ENCODE measurements around the gene EVX1.

EVX1 gene

DNA sequence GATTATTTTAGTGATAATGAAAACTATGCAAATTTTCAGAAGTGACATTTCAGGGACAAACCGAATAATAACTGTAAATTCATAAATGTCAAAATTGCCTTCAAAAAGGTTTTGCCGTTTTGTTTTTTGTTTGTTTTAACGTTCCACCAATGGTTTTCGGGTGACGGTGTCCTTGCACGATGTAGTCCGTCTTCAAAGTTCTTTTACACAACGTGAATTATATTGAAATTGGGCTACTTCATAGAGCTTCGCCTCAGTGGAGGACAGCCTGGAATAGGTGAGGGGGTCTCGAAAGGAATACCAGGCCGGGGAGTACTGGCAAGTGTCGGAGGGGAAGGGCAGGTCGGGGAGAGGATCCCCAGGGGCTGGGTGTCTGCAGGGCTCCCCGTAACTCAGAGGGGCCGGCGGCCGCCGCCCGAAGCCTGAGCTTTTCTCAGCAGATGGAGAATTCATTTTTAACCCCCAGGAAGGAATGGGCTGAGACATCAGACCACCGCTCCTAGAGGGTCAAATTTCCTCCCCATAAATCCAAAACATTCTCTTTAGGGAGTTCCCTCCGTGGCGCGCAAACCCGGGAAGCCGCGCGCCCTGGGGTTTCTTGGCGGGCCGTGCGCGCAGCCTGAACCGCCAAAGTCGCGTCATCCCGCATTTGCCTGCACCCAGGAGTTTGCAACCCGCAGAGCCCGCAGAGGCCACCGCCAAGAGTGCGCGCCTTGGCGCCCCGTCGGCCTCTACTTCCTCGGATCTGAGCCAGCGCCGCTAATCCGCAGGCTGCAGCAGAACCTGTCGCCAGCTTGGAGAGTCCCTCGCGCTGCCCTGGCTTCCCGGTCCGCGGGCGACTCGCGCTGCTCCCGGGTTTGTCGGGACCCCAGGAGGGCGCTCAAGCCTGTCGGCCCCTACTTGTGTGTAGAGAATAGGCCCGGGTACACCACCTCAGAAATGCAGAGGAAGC, 17.3 kb upstream of the EVX1 start:
- TF ChIP-seq CEBPB (IDR thresholded peaks at IDR 0.05) (no peak), EP300 (IDR thresholded peaks at IDR 0.05; ENCODE audit: borderline replicate concordance) (no peak), CREB1 (IDR thresholded peaks at IDR 0.05; ENCODE audit: low read depth) (no peak), RAD21 (IDR thresholded peaks at IDR 0.05; ENCODE audit: low read depth) (no peak), TEAD4 (IDR thresholded peaks at IDR 0.05) (no peak), ZBTB7A (IDR thresholded peaks at IDR 0.05; ENCODE audit: low read depth) (no peak), FOXM1 (IDR thresholded peaks at IDR 0.05; ENCODE audit: borderline replicate concordance, low read depth) (no peak), NFIC (IDR thresholded peaks at IDR 0.05) (no peak), EGR1 (IDR thresholded peaks at IDR 0.05) (no peak), TAF1 (IDR thresholded peaks at IDR 0.05; ENCODE audit: low read depth) (no peak), TCF12 (IDR thresholded peaks at IDR 0.05; ENCODE audit: low read depth) (no peak), YY1 (IDR thresholded peaks at IDR 0.05; ENCODE audit: low read depth) (no peak)
- TF ChIP-seq, protein P1, sequence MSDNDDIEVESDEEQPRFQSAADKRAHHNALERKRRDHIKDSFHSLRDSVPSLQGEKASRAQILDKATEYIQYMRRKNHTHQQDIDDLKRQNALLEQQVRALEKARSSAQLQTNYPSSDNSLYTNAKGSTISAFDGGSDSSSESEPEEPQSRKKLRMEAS (IDR thresholded peaks at IDR 0.05): no peak
- TF ChIP-seq, protein P2, sequence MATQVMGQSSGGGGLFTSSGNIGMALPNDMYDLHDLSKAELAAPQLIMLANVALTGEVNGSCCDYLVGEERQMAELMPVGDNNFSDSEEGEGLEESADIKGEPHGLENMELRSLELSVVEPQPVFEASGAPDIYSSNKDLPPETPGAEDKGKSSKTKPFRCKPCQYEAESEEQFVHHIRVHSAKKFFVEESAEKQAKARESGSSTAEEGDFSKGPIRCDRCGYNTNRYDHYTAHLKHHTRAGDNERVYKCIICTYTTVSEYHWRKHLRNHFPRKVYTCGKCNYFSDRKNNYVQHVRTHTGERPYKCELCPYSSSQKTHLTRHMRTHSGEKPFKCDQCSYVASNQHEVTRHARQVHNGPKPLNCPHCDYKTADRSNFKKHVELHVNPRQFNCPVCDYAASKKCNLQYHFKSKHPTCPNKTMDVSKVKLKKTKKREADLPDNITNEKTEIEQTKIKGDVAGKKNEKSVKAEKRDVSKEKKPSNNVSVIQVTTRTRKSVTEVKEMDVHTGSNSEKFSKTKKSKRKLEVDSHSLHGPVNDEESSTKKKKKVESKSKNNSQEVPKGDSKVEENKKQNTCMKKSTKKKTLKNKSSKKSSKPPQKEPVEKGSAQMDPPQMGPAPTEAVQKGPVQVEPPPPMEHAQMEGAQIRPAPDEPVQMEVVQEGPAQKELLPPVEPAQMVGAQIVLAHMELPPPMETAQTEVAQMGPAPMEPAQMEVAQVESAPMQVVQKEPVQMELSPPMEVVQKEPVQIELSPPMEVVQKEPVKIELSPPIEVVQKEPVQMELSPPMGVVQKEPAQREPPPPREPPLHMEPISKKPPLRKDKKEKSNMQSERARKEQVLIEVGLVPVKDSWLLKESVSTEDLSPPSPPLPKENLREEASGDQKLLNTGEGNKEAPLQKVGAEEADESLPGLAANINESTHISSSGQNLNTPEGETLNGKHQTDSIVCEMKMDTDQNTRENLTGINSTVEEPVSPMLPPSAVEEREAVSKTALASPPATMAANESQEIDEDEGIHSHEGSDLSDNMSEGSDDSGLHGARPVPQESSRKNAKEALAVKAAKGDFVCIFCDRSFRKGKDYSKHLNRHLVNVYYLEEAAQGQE (IDR thresholded peaks at IDR 0.05; ENCODE audit: low read depth): no peak
- TF ChIP-seq, protein P3, sequence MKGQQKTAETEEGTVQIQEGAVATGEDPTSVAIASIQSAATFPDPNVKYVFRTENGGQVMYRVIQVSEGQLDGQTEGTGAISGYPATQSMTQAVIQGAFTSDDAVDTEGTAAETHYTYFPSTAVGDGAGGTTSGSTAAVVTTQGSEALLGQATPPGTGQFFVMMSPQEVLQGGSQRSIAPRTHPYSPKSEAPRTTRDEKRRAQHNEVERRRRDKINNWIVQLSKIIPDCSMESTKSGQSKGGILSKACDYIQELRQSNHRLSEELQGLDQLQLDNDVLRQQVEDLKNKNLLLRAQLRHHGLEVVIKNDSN (IDR thresholded peaks at IDR 0.05): no peak

DNA sequence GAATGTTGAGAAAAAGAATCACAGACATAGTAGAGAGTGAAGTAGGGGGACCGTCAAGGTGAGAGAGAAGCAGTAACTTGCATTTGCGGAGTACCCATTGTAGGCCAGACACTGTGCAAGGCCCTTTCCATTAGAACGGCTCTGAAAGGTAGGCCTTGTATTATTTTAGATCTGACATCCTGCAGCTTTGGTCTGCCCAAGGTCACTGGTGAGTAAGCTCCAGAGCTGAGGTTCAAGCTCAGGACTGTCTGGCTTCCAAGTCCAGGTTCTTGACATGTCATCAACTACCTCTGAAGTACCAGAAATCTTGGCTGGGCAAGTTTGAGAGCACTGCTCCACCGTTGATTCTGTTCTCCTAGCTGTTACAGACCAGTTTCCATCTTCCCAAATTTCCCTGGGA, 13.2 kb upstream of the EVX1 start:
- no peak for TF ChIP-seq EGR1 (IDR thresholded peaks at IDR 0.05)
- no peak for TF ChIP-seq RAD21 (IDR thresholded peaks at IDR 0.05; ENCODE audit: low read depth)

DNA sequence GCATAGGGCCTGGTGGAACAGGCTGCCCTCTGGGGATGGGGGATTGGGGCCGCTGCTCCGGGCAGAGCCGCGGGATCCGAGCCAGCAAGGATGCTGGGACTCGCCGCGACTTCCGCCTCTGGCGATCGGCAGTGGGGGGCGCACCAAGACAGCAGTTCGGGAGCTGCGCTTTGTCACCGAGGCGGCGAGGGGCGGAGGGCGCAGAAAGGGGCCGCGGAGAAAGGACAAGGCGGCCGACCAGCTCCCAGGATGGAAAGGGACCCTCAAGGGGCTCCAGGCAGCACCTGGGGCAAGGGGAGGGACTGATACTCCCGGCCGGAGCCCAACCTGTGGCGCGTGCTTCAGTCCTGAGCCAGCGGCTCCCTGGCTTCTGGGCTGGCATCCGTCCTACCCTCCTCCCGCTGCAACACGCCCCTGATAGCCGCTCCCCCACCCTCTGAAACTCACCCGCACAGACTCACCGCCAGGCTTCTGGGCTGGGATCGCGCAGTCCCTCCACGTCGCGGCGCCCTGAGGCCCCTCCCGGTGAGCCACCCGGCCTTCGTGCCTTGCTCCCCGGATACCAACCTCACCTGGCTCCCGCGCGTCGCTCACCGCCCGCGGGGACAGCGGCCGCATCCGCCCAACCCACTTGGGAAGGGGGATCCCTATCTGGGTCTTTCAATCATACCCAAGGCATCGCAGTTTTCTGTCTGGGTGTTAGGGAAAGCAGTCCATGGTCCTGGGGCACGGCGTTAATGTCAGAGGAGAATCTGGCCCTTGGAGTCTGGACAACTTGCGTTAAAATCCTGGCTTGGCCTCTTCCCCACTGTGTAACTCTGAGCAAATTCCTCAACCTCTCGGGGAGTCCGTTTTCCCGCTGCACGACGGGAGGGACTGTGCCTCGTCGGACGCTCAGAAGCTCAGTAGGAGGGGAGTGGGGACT, 7.0 kb upstream of the EVX1 start:
- TF ChIP-seq, protein P1 (IDR thresholded peaks at IDR 0.05): peak; percentile 58; the same call in 1 of the 2 replicates
- peak; percentile 71 for TF ChIP-seq NFIC (IDR thresholded peaks at IDR 0.05)
- peak; percentile 86 for TF ChIP-seq ZBTB7A (IDR thresholded peaks at IDR 0.05; ENCODE audit: low read depth)
- peak; percentile 43; the same call in 1 of the 2 replicates for TF ChIP-seq TCF12 (IDR thresholded peaks at IDR 0.05; ENCODE audit: low read depth)
- TF ChIP-seq YY1 (IDR thresholded peaks at IDR 0.05; ENCODE audit: low read depth): no peak; the same call in 1 of the 2 replicates
- TF ChIP-seq, protein P3 (IDR thresholded peaks at IDR 0.05): no peak
- 0 out of 2 replicates have a peak, but pooled peaks have one; percentile 4 for TF ChIP-seq TEAD4 (IDR thresholded peaks at IDR 0.05)
- TF ChIP-seq TAF1 (IDR thresholded peaks at IDR 0.05; ENCODE audit: low read depth): no peak
- TF ChIP-seq CREB1 (IDR thresholded peaks at IDR 0.05; ENCODE audit: low read depth): no peak
- no peak for TF ChIP-seq FOXM1 (IDR thresholded peaks at IDR 0.05; ENCODE audit: borderline replicate concordance, low read depth)
- no peak for TF ChIP-seq EGR1 (IDR thresholded peaks at IDR 0.05)
- TF ChIP-seq RAD21 (IDR thresholded peaks at IDR 0.05; ENCODE audit: low read depth): peak; percentile 83
- TF ChIP-seq EP300 (IDR thresholded peaks at IDR 0.05; ENCODE audit: borderline replicate concordance): no peak

DNA sequence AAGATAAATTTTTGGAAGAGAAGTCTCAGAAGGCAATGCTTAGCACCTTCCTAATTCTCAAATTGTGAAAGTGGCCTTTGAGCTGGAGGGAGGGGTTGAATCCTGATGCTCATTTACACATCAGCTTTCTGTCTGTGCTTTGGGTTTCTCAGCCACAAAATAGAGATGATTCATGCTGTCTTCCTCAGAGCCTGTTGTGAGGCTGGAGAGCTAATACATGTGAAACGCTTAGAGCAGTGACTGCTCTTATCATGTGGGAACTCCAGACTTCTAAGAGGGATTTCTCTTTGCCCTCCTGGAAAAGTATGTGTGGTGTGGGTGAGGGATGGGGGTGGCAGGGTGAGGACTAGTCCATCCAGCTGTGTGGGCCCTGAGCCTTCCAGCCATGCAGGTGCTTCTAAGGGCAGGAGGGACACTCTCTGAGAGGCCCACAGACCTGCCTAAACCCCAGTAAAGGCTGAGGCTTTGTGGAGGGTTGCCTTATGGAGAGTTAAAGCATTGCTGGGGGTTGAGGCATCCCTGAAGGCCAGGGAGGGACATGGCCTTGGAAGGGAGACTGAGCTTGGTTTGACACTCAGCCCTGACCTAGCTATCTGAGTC, 4.8 kb upstream of the EVX1 start:
- TF ChIP-seq EGR1 (IDR thresholded peaks at IDR 0.05) (no peak), CEBPB (IDR thresholded peaks at IDR 0.05) (no peak), NFIC (IDR thresholded peaks at IDR 0.05) (no peak), ZBTB7A (IDR thresholded peaks at IDR 0.05; ENCODE audit: low read depth) (no peak), FOXM1 (IDR thresholded peaks at IDR 0.05; ENCODE audit: borderline replicate concordance, low read depth) (no peak), EP300 (IDR thresholded peaks at IDR 0.05; ENCODE audit: borderline replicate concordance) (no peak), RAD21 (IDR thresholded peaks at IDR 0.05; ENCODE audit: low read depth) (no peak), CREB1 (IDR thresholded peaks at IDR 0.05; ENCODE audit: low read depth) (no peak), TCF12 (IDR thresholded peaks at IDR 0.05; ENCODE audit: low read depth) (no peak), YY1 (IDR thresholded peaks at IDR 0.05; ENCODE audit: low read depth) (no peak), TEAD4 (IDR thresholded peaks at IDR 0.05) (no peak), TAF1 (IDR thresholded peaks at IDR 0.05; ENCODE audit: low read depth) (no peak)
- TF ChIP-seq, protein P2 (IDR thresholded peaks at IDR 0.05; ENCODE audit: low read depth): no peak
- TF ChIP-seq, protein P1 (IDR thresholded peaks at IDR 0.05): no peak
- TF ChIP-seq, protein P3 (IDR thresholded peaks at IDR 0.05): no peak
